Tibial artery (tissue), 4 donors: ENCODE measurements around the gene MMRN2.
"Not testable (repeated sequence)": the region's sequence is repeated elsewhere in the genome, so short reads cannot be mapped to it uniquely, and the experiment has no call there.

ENCODE experiments used
- DNase-seq, 2 donors: peaks; one replicate each; pipeline ENCODE4 v3.0.0-alpha.2; 2019
- H3K27ac ChIP-seq, 2 donors: fragments of 200-600 bp; sonication (generic) in 1 of 2; 1 replicate in 1 of 2; 2 replicates in 1 of 2; pipeline ENCODE4 v1.5.1; 2018 to 2019; ENCODE audit warnings: mild to moderate bottlenecking in 1 of 2
- H3K27me3 ChIP-seq, 2 donors: fragments of 200-600 bp; sonication (generic) in 1 of 2; one replicate each; pipeline versions ENCODE4 v1.5.1 to v1.6.0; 2016 to 2019
- H3K36me3 ChIP-seq, 3 donors: fragments of 200-600 bp; sonication (generic) in 2 of 3; one replicate each; pipeline ENCODE4 v1.5.1; 2016 to 2019; ENCODE audit warnings: mild to moderate bottlenecking in 2 of 3
- H3K4me1 ChIP-seq, 4 donors: fragments of 200-600 bp; sonication (generic) in 2 of 4; 1 replicate in 3 of 4; 2 replicates in 1 of 4; pipeline ENCODE4 v1.5.1; 2016 to 2019
- H3K4me3 ChIP-seq, 2 donors: fragments of 200-600 bp; sonication (generic) in 1 of 2; 1 replicate in 1 of 2; 2 replicates in 1 of 2; pipeline ENCODE4 v1.5.1; 2018 to 2019; ENCODE audit warnings: mild to moderate bottlenecking in 2 of 2
- H3K9me3 ChIP-seq, 3 donors: fragments of 200-600 bp; sonication (generic) in 1 of 3; one replicate each; pipeline ENCODE4 v1.5.1; 2016 to 2019
- CTCF ChIP-seq, 2 experiments: fragments of 200-600 bp in 1 of 2; fragments of 450-650 bp in 1 of 2; IDR thresholded peaks; one replicate each; pipeline ENCODE4 v1.5.1; 2017 to 2019; ENCODE audit warnings: antibody characterized with exemption in 2 of 2, mild to moderate bottlenecking in 1 of 2, moderate library complexity in 1 of 2
- intact Hi-C: fragments of 100-400 bp; cut with DNase I; formaldehyde crosslinking; loops from one replicate; pipeline ENCODE4 v1.15.0; 2023; ENCODE audit warnings: low total_unique reads

MMRN2 gene

GRCh38 chr10:86988520-86988919 lies 31.1 kb upstream of the MMRN2 start:
- Histone ChIP-seq H3K36me3 (peaks cover 16 to 26% (median 19%) of the 10 kb centered on the region in 3 donors), H3K27ac (peak overlapping the region in 1 of 2 donors; percentile 20), H3K27me3 (no peaks in the 10 kb centered on the region), H3K4me3 (no peak overlapping the region), H3K4me1 (peaks cover 0 to 24% (median 2%) of the 10 kb centered on the region in 4 donors), H3K9me3 (no peaks in the 10 kb centered on the region)
- intact Hi-C loops = no loop called here
- no peak for TF ChIP-seq CTCF (IDR thresholded peaks at IDR 0.05)
- DNase-seq = no peak

GRCh38 chr10:86984498-86984897 lies 27.1 kb upstream of the MMRN2 start:
- H3K9me3 ChIP-seq, DNase-seq, H3K27me3 ChIP-seq, intact Hi-C loops, H3K27ac ChIP-seq, H3K4me3 ChIP-seq: not testable (repeated sequence)
- Histone ChIP-seq H3K4me1 (peaks cover 2 to 43% (median 16%) of the 10 kb centered on the region in 4 donors), H3K36me3 (peaks cover 4 to 22% (median 7%) of the 10 kb centered on the region in 3 donors)

DNA sequence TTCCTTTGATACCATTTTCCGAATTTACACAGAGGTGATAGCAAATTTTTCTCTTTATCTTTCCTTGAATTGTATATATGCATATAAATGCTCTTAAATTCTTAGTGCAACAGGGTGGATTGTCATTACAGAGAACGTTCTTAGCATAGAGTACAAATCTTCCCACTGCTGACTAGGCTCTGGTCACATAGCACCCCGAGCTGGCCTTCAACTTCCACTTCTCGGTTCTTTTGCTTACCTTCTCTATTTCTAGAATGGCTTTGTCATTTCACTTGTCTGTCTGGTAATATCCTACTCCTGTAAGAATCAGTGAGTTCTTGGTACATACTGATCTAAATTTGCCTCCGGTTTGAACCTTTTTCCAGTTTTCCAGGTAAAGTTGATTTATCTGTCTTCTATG lies 24.3 kb upstream of the MMRN2 start:
- Histone ChIP-seq H3K4me1 (peaks cover 3 to 55% (median 24%) of the 10 kb centered on the region in 4 donors), H3K9me3 (no peaks in the 10 kb centered on the region), H3K27ac (peak overlapping the region; percentile 90 to 100), H3K27me3 (no peaks in the 10 kb centered on the region), H3K4me3 (no peak overlapping the region), H3K36me3 (peaks cover 4 to 16% (median 7%) of the 10 kb centered on the region in 3 donors)
- intact Hi-C loops = no loop called here
- DNase-seq = no peak
- TF ChIP-seq CTCF (IDR thresholded peaks at IDR 0.05) = no peak

DNA sequence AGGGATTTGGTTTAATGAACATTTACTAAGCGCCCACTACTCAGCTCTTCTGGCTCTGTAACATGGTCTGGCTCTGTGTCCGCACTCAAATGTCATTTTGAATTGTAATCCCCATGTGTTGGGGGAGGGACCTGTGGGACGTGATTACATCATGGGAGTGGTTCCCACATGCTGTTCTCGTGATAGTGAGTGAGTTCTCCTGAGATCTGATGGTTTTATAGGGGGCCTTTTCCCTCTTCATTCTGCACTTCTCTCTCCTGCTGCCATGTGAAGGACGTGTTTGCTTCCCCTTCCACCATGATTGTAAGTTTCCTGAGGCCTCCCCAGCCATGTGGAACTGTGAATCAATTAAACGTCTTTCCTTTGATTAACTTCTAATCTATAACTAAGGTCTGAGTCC lies 23.6 kb upstream of the MMRN2 start:
- H3K36me3 ChIP-seq, H3K9me3 ChIP-seq, H3K4me3 ChIP-seq, intact Hi-C loops, H3K27me3 ChIP-seq: not testable (repeated sequence)
- DNase-seq = peak in 1 of 2 donors; percentile 78
- Histone ChIP-seq H3K27ac (peak overlapping the region; percentile 90 to 100), H3K4me1 (peaks cover 3 to 61% (median 25%) of the 10 kb centered on the region in 4 donors)

GRCh38 chr10:86979977-86980448 lies 22.6 kb upstream of the MMRN2 start:
- DNase-seq = peak in 1 of 2 donors; percentile 93
- Histone ChIP-seq H3K4me1 (peaks cover 3 to 69% (median 27%) of the 10 kb centered on the region in 4 donors), H3K36me3 (peaks cover 4 to 7% (median 6%) of the 10 kb centered on the region in 3 donors), H3K27ac (peak overlapping the region; percentile 90 to 100), H3K9me3 (no peaks in the 10 kb centered on the region), H3K27me3 (no peaks in the 10 kb centered on the region), H3K4me3 (peak overlapping the region in 1 of 2 donors; percentile 6)
- no peak for TF ChIP-seq CTCF (IDR thresholded peaks at IDR 0.05)
- intact Hi-C loops = no loop called here

DNA sequence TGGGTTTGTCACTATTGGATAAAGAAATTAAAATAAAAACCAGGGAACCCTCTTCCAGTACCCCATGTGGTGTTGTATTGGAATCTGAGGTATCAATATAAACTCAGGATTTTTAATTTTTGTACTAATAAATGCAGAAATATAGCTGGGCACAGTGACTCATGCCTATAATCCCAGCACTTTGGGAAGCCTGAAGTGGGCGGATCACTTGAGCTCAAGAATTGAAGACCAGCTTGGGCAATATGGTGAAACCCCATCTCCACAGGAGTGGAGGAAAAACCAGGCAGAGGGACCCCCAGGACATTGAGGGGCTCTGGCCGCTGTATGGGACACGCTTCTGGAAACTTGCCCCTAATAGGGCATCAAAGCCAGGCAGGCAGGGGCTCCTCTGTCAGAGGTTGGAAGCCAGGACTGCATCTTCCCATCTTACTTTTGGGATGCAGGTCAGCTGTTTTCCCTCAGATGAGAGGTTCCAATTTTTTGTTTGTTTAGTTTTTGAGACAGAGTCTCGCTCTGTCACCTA lies 21.9 kb upstream of the MMRN2 start:
- Histone ChIP-seq H3K4me1 (peaks cover 3 to 75% (median 27%) of the 10 kb centered on the region in 4 donors), H3K36me3 (peaks cover 0 to 2% (median 2%) of the 10 kb centered on the region in 3 donors), H3K27me3 (no peaks in the 10 kb centered on the region), H3K9me3 (no peaks in the 10 kb centered on the region), H3K4me3 (no peak overlapping the region), H3K27ac (peak overlapping the region; percentile 90 to 100)
- TF ChIP-seq CTCF (IDR thresholded peaks at IDR 0.05) = no peak
- no peak for DNase-seq
- intact Hi-C loops = no loop called here

GRCh38 chr10:86978457-86978856 lies 21.0 kb upstream of the MMRN2 start:
- H3K27me3 ChIP-seq, H3K36me3 ChIP-seq, intact Hi-C loops, H3K9me3 ChIP-seq, H3K4me3 ChIP-seq, DNase-seq: not testable (repeated sequence)
- Histone ChIP-seq H3K4me1 (peaks cover 3 to 83% (median 29%) of the 10 kb centered on the region in 4 donors), H3K27ac (peak overlapping the region; percentile 90 to 100)
